ENCODE data around the gene SLC7A1.

Gene SLC7A1

DNA sequence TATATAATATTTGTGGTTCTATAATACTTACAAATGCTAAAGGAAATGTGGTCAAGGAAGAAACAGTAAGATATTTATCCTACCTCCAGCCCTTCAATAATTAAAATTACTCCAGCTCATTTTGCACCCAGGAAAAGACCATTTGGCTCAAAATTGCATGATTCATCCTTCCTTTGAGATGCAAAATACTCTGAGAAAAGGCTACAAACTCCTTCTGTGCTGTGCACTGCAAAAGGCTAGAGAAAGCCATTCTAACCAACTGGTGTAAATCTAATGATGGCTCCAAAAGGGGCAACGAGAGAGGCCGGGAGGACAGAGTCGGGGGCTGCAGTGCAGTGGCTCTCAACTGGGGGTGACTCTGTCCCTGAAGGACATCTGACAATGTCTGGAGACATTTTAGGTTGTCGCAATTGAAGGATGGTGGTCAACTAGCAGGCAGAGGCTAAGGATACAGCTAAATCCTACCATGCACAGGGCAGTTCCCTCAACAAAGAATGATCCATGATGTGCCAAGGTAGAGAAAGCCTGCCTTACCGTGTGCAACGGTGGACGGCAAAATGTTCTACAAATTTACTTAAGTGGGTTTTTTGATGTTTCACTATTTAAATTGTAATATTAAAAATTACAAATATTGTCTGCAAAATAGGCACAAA is 32.6 kb downstream of the SLC7A1 start:
- in situ Hi-C loops (cut with MboI; ENCODE audit: low sequenced_read_pairs), result no loop called here

GRCh38 chr13:29561918-29562317 is 33.6 kb downstream of the SLC7A1 start:
- in situ Hi-C loops (cut with MboI; ENCODE audit: low sequenced_read_pairs), result no loop called here

DNA sequence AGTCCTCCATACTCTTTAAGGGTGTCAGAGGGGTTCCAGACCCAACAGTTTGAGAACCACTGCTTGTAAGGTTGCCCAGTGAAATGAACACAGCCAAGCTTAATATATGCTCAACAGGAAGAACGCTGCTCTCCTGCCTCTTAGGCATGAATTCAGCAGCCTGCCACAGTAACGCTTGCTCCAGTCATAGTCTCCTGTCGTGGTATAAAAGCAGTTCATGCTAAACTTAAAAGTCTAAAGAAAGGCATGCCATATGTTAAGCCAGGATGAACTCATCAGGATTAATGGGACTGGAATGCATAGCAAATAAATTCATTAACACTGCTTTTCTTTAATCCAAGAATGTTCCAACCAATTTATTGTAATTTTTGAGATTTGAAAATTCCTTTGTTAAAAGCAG is 38.7 kb downstream of the SLC7A1 start:
- in situ Hi-C loops (cut with MboI; ENCODE audit: low sequenced_read_pairs), result no loop called here

DNA sequence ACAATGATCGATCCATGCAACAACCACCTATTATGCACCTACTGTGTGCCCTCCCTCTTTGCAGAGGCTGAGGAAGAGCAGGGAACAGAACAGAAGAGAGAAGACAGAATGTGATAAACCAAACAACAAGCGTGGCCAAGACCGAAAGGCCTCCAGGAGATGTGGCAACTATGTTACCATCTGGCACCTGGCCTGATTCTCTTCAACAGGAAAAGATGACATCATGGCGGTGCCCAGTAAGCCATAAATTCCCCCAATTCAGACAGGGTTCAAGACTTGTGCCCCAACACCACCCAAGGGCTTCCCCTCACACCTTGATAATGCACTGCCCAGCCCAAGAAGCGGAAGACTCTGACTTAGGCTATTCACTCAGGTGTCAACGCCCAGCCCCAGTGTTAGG is 44.3 kb downstream of the SLC7A1 start:
- in situ Hi-C loops (cut with MboI; ENCODE audit: low sequenced_read_pairs), result no loop called here

DNA sequence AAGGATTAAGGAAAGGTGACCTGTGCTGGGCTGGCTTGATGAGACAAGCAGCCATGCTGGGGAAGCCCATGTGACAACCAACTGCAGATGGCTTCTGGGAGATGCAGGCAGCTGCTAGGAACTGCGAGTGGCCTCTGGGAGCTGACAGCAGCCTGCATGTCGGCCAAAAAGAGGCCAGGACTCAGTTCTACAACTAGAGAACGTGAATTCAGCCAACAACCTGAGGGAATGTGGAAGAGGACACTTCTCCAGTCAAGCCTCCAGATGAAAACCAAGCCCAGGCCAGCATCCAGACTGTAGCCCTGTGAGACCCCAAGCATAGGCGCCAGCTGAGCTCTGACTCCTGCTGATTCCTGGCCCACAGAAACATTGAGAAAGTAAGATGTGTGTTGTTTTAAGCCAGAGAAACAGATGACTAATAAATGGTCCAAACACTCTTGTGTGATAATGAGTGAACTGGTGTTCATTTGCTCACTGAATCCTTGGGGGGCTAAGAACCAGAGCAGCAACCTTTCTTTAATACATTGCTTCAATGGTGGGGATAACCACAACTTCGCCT is 45.0 kb downstream of the SLC7A1 start:
- in situ Hi-C loops (cut with MboI; ENCODE audit: low sequenced_read_pairs), result no loop called here

DNA sequence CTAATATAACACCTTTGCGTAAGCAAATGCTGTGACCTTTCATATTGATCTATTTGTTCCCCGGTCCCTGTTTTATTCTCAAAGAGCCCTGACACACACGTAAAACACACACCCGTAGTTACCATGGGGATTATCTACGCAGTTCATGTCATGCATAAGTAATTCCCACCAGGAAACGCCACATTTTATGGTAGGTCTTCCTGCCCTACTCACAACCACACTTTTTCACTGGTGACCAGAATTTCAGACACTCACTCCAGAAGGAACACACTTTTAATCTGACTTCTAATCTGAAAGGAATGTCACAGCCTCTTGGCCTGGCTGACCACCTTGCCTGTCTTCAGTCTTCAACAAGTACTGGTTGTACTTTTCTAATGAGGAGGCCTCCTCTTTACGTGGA is 46.8 kb downstream of the SLC7A1 start:
- in situ Hi-C loops (cut with MboI; ENCODE audit: low sequenced_read_pairs), result no loop called here

GRCh38 chr13:29547153-29547552 is 48.3 kb downstream of the SLC7A1 start:
- in situ Hi-C loops (cut with MboI; ENCODE audit: low sequenced_read_pairs), result no loop called here

GRCh38 chr13:29546662-29547061 is 48.8 kb downstream of the SLC7A1 start:
- in situ Hi-C loops (cut with MboI; ENCODE audit: low sequenced_read_pairs), result no loop called here

- in situ Hi-C loops (cut with MboI; ENCODE audit: low sequenced_read_pairs), result no loop called here
These were observed 49.5 kb downstream of the SLC7A1 start for GRCh38 chr13:29545988-29546387.

- in situ Hi-C loops (cut with MboI; ENCODE audit: low sequenced_read_pairs), result no loop called here
These were observed 52.0 kb downstream of the SLC7A1 start for GRCh38 chr13:29543230-29544215.

DNA sequence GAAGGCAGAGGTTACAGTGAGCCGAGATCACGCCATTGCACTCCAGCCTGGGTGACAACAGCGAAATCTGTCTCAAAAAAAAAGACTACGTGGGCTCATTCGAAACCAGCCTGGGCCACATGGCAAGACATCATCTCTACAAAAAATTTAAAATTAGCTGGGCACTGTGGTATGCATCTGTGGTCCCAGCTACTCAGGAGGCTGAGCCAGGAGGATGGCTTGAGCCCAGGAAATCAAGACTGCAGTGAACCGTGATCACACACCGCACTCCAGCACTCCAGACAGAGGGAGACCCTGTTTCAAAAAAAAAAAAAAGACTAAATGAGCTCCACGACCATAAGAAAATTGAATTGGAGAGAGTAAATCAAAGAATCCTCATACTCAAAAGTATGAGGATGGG is 53.1 kb downstream of the SLC7A1 start:
- in situ Hi-C loops (cut with MboI; ENCODE audit: low sequenced_read_pairs), result no loop called here

- in situ Hi-C loops (cut with MboI; ENCODE audit: low sequenced_read_pairs), result no loop called here
These were observed 54.1 kb downstream of the SLC7A1 start for GRCh38 chr13:29541400-29541799.

DNA sequence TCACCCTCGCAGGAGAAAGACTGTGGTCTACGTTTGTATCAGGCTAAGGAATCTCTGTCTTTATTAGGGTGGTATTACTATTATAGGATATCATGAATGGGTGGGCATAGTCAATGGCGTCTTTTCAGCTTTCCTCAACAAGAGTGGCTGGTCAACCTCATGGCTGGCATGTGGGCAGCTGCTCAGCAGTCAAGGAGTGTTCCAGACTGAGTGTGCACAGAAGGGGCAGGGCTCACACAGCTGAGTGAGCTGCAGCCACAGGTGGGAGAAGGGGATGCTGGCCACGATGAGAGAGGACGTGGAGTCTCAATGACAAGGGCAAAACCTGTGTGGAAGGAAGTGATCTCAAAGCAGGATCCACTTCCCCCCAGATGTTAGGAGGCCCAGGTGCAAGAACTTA is 54.7 kb downstream of the SLC7A1 start:
- in situ Hi-C loops (cut with MboI; ENCODE audit: low sequenced_read_pairs), result no loop called here

GRCh38 chr13:29540334-29540733 is 55.2 kb downstream of the SLC7A1 start:
- in situ Hi-C loops (cut with MboI; ENCODE audit: low sequenced_read_pairs), result no loop called here

GRCh38 chr13:29539856-29540255 is 55.6 kb downstream of the SLC7A1 start:
- in situ Hi-C loops (cut with MboI; ENCODE audit: low sequenced_read_pairs), result no loop called here

GRCh38 chr13:29538652-29539040 is 56.8 kb downstream of the SLC7A1 start:
- in situ Hi-C loops (cut with MboI; ENCODE audit: low sequenced_read_pairs), result no loop called here

- in situ Hi-C loops (cut with MboI; ENCODE audit: low sequenced_read_pairs), result no loop called here
These were observed 57.5 kb downstream of the SLC7A1 start for GRCh38 chr13:29537736-29538651.

DNA sequence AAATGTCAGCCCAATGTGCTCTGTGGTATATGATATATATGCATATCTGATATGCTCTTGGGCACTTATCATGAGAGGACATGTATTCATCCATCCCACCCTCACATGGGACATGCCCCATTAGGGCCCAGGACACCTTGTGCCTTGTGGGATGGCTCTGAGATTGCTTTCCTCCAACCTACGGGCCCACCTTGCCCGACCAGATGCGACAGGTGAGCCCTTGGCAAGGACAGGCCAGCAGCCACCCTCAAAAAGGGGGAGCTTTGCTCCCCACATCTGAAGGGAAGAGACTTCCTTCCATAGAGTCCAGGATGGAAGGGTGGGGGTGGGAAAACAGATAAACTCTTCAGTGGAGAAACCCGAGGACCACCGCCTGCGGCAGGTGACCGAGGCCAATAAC is 58.6 kb downstream of the SLC7A1 start:
- in situ Hi-C loops (cut with MboI; ENCODE audit: low sequenced_read_pairs), result no loop called here

- in situ Hi-C loops (cut with MboI; ENCODE audit: low sequenced_read_pairs), result no loop called here
These were observed 59.5 kb downstream of the SLC7A1 start for GRCh38 chr13:29535663-29536655.

DNA sequence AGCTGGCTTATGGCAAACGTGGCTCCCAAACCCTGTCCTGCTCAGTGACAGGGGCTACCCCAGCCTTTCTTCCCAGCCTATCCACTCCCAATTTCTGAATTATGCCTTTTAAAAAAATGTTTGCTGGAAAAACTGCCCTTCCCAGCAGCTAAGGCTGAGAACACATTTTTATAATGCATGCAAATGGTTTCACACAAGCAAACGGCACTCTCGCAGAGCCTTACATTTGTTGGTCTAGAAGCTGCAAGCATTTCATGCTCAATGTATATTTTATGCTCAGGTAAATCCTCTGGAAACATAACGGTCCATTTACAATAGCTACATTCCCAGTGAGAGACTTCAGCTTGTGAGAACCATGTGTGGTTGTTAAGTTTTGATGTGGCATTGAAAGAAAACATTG is 61.4 kb downstream of the SLC7A1 start:
- in situ Hi-C loops (cut with MboI; ENCODE audit: low sequenced_read_pairs), result no loop called here
